Left lung (tissue), 10 donors: ENCODE results near the gene PIN1. TPM values are rescaled to one million over a fixed set of nuclear protein-coding genes. Genes with fewer than 3 reads are reported as not detected.
A peak's percentile ranks its signal among the peaks of the same experiment; 100 is the strongest.

Source experiments
- ATAC-seq: fragments of 200-7000 bp; cut with Tn5 transposase; one replicate; pipeline ENCODE4 v1.9.1; 2020; ENCODE audit warnings: moderate library complexity
- DNase-seq, 4 donors: peaks; one replicate each; pipeline ENCODE4 v3.0.0-alpha.2; 2013 to 2020
- H3K27ac ChIP-seq, 2 donors: fragments of 200-600 bp; sonication (generic) in 1 of 2; one replicate each; pipeline versions ENCODE4 v1.5.0 to v1.8.0; 2020 to 2021
- H3K27me3 ChIP-seq, 2 donors: fragments of 200-600 bp; sonication (generic) in 1 of 2; one replicate each; pipeline versions ENCODE4 v1.5.0 to v1.8.0; 2020 to 2021
- H3K36me3 ChIP-seq, 2 donors: fragments of 200-600 bp; sonication (generic) in 1 of 2; one replicate each; pipeline versions ENCODE4 v1.5.0 to v1.8.0; 2020 to 2021
- H3K4me1 ChIP-seq, 2 donors: fragments of 200-600 bp; one replicate each; pipeline ENCODE4 v1.8.0; 2021
- H3K4me3 ChIP-seq, 2 donors: fragments of 200-600 bp; sonication (generic) in 1 of 2; one replicate each; pipeline versions ENCODE4 v1.5.0 to v1.8.0; 2020 to 2021; ENCODE audit warnings: mild to moderate bottlenecking in 1 of 2
- H3K9me3 ChIP-seq, 2 donors: fragments of 200-600 bp; sonication (generic) in 1 of 2; one replicate each; pipeline versions ENCODE4 v1.5.0 to v1.8.0; 2020 to 2021
- intact Hi-C, 2 donors: fragments of 100-400 bp; cut with DNase I; formaldehyde crosslinking; loops; one replicate each; pipeline versions ENCODE4 v1.11.2 to v1.14.2; 2022
- polyA plus RNA-seq, 6 donors: library from polyadenylated mRNA; unstranded; fragments of 120-200 nt; gene quantifications; one replicate each; pipeline ENCODE4 v1.2.1, GENCODE V29; 2013; ENCODE audit not compliant: insufficient read length in 6 of 6
- total RNA-seq, 2 donors: library from RNA; stranded (reverse); fragmentation: NEBNext Ultra II Directional; extraction: Animal tissue kit (Norgen Biotek cat#: 25700); gene quantifications; one replicate each; pipeline ENCODE4 v1.2.1, GENCODE V29; 2021
- TF ChIP-seq, protein P1 (sequence below), 2 donors: fragments of 200-600 bp; sonication (generic) in 1 of 2; IDR thresholded peaks; one replicate each; pipeline versions ENCODE4 v1.5.0 to v1.8.0; 2021; ENCODE audit warnings: antibody characterized with exemption in 2 of 2
- donor health status: DM: no; HTN: yes; CAD: no.
- donor health status: DM: no; HTN: no; CAD: no.

The PIN1 gene
- total and polyA plus RNA-seq, 8 donors = 43.1 to 67.2 (median 56.6) TPM

DNA sequence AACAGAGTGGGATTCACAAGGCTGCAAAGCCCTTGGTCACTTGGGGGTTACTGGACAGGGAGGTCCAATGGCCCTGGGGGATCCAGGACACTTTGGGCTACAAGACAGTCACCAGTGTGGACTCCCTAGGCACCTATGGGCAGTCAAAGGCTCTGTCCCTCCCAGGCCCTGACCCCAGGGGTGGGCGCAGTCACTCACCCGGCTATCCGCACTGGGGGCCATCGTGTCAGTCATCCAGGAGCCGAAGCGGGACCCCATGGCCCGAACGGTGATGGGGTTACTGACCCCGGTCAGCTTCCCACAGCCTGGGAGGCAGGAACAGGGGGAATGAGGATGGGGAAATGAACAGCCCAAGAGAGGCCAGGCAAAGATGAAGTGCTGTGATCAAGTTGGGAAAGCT is 21.5 kb downstream of the PIN1 start:
- Histone ChIP-seq H3K36me3 (peaks cover 0 to 7% of the 10 kb centered on the region in 2 donors), H3K4me3 (no peak overlapping the region), H3K27me3 (no peaks in the 10 kb centered on the region), H3K9me3 (no peaks in the 10 kb centered on the region), H3K4me1 (peaks cover 0 to 8% of the 10 kb centered on the region in 2 donors), H3K27ac (no peak overlapping the region)
- no peak for DNase-seq
- no peak for ATAC-seq
- intact Hi-C loops = no loop called here
- TF ChIP-seq, protein P1, sequence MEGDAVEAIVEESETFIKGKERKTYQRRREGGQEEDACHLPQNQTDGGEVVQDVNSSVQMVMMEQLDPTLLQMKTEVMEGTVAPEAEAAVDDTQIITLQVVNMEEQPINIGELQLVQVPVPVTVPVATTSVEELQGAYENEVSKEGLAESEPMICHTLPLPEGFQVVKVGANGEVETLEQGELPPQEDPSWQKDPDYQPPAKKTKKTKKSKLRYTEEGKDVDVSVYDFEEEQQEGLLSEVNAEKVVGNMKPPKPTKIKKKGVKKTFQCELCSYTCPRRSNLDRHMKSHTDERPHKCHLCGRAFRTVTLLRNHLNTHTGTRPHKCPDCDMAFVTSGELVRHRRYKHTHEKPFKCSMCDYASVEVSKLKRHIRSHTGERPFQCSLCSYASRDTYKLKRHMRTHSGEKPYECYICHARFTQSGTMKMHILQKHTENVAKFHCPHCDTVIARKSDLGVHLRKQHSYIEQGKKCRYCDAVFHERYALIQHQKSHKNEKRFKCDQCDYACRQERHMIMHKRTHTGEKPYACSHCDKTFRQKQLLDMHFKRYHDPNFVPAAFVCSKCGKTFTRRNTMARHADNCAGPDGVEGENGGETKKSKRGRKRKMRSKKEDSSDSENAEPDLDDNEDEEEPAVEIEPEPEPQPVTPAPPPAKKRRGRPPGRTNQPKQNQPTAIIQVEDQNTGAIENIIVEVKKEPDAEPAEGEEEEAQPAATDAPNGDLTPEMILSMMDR (IDR thresholded peaks at IDR 0.05) = no peak

DNA sequence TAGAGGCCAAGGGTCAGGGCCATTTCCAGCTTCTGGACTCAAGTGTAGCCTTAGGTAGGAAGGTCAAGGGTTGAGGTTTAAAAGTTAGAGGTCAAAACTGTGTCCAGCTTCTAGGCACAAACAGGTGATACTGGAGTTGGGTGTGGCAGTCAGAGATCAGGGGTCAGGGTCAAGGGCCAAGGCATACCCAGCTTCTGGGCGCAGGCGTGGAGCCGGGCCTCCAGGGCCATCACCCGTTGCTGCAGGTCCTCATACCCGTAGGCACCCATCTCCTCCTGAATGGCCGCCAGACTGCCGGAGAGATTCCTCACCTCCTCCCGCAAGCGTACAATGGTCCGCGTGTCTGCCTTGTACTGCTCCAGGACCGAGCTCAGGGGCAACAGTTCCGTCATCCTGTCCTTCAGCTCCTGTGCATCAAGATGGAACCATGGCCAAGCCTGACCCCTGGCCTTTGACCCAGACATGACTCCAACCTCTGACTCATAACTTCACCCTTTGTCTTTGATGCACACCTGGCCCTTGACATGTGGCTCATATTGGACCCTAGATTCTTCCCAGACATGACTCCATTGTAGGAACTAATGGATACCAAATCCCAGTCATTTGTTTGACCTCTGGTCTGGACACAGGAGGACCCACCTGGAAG is 22.1 kb downstream of the PIN1 start:
- no peak overlapping the region for H3K27ac ChIP-seq
- no peak for DNase-seq
- TF ChIP-seq, protein P1 (IDR thresholded peaks at IDR 0.05) = no peak
- H3K36me3 ChIP-seq = peaks cover 0 to 1% of the 10 kb centered on the region in 2 donors
- intact Hi-C loops = no loop called here
- H3K9me3 ChIP-seq = no peaks in the 10 kb centered on the region
- no peaks in the 10 kb centered on the region for H3K27me3 ChIP-seq
- no peak for ATAC-seq
- peaks cover 0 to 8% of the 10 kb centered on the region in 2 donors for H3K4me1 ChIP-seq
- no peak overlapping the region for H3K4me3 ChIP-seq

DNA sequence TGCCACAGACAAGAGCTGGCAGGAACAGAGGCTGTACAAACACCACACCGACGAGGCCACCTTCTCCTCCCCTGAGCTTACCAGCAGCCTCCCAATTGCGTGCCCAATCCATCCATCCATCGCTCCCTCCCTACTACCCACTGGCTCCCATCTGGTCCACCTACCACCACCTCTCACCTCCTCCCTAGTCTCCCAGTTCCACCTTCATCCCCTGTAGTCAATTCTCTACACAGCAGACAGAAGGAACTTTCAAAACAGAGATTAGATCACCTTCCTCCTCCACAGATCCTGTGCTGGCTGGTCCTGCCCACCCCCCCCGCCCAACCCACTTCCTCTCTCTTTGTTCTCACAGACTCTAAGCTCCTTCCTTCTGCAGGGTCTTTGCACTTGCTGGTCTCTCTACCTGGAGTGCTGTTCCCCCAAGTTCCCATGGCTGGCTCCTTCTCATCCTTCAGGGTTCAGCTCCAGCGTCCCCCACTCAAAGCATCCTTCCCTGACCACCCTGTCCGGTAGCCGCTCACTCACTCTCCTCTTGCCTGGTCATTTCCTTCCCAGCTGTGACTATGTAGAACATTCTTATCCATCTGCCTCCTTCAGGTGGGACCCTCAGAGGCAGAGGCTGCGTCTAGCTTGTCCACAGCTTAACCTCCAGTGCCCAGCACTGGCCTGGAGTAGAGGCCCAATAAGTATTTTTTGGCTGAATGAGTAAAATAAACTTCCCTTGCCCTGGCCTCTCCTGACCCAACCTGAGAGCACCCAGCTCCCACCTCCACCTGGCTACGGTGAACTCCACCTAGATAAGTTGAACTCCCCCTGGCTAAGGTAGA is 23.0 kb downstream of the PIN1 start:
- H3K4me1 ChIP-seq = peaks cover 0 to 8% of the 10 kb centered on the region in 2 donors
- no peak overlapping the region for H3K4me3 ChIP-seq
- DNase-seq (no peak), ATAC-seq (no peak)
- TF ChIP-seq, protein P1 (IDR thresholded peaks at IDR 0.05) = no peak
- intact Hi-C loops = no loop called here
- H3K27ac ChIP-seq = peak overlapping the region in 1 of 2 donors; percentile 60
- no peaks in the 10 kb centered on the region for H3K9me3 ChIP-seq
- no peaks in the 10 kb centered on the region for H3K36me3 ChIP-seq
- H3K27me3 ChIP-seq = no peaks in the 10 kb centered on the region

DNA sequence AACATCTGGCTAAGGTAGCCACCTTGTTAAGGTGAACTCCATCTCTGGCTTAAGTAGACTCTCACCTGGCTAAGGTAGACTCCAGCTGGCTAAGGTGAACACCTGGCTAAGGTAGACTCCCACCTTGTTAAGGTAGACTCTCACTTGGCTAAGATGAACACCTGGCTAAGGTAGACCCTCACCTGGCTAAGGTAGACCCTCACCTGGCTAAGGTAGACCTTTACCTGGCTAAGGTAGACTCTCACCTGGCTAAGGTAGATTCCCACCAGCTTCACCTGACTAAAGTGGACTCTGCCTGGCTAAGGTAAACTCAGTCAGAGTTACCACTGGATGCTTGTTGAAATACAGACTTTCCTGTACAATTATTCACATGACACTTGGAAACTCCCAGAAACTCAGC is 23.6 kb downstream of the PIN1 start:
- H3K4me1 ChIP-seq = peaks cover 0 to 8% of the 10 kb centered on the region in 2 donors
- DNase-seq = no peak
- no peaks in the 10 kb centered on the region for H3K27me3 ChIP-seq
- ATAC-seq = no peak
- H3K36me3 ChIP-seq = no peaks in the 10 kb centered on the region
- no peaks in the 10 kb centered on the region for H3K9me3 ChIP-seq
- no peak overlapping the region for H3K27ac ChIP-seq
- intact Hi-C loops = no loop called here
- H3K4me3 ChIP-seq = no peak overlapping the region
- TF ChIP-seq, protein P1 (IDR thresholded peaks at IDR 0.05) = no peak

DNA sequence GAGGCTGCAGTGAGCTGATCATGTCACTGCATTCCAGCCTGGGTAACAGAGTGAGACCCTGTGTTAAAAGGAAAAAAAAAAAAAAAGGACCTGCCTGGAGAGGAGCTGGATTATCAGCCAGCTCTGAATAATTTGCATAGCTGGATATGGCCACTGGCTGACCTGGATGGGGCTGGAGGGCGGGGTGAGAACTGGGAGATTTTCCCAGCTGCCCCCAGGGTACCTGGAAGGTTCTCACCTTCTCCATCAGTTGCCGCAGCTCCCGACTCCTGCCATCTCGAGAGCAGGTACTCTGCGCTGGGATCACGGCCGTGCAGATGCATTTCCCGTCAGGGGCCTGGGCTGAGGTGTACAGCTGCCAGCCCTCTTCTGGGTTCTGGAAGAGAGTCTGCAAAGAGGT is 25.3 kb downstream of the PIN1 start:
- no peak overlapping the region for H3K27ac ChIP-seq
- no peaks in the 10 kb centered on the region for H3K9me3 ChIP-seq
- TF ChIP-seq, protein P1 (IDR thresholded peaks at IDR 0.05) = no peak
- H3K36me3 ChIP-seq = no peaks in the 10 kb centered on the region
- no peak overlapping the region for H3K4me3 ChIP-seq
- intact Hi-C loops = no loop called here
- no peaks in the 10 kb centered on the region for H3K27me3 ChIP-seq
- ATAC-seq = no peak
- H3K4me1 ChIP-seq = peaks cover 0 to 8% of the 10 kb centered on the region in 2 donors
- DNase-seq = no peak
